H1 (cell line): Measurements from ENCODE around the gene LRRC45. TPM values are rescaled to one million over a fixed set of nuclear protein-coding genes. Genes with fewer than 3 reads are reported as not detected.

Experiments used
- TBP ChIP-seq: IDR thresholded peaks from 2 replicates; pipeline ENCODE4 v1.6.1; 2011; ENCODE audit warnings: low read depth, low read length, improper control_type of control experiment
- polyA plus RNA-seq, 7 experiments: library from polyadenylated mRNA; depleted of rRNA in 3 of 7; stranded (reverse) in 5 of 7; unstranded in 2 of 7; fragments of >200 nt in 5 of 7; fragments of 200-250 nt in 2 of 7; gene quantifications; 1 replicate in 5 of 7; 2 replicates in 1 of 7; 4 replicates in 1 of 7; pipeline versions ENCODE4 v1.2.1 to v1.2.3, GENCODE V29; 2011 to 2013; ENCODE audit warnings: missing spikeins in 2 of 7, mixed read lengths in 2 of 7
- total RNA-seq: library from RNA; stranded (reverse); fragmentation: NEBNext Ultra II Directional; extraction: Animal tissue kit (Norgen Biotek cat#: 25700); gene quantifications from 2 replicates; pipeline ENCODE4 v1.2.1, GENCODE V29; 2021

Gene LRRC45
- total and polyA plus RNA-seq, 2 of the 8 experiments (the other 6 are each of a cell fraction or from before 2014, with no cell fraction given), result 11.5 to 29.0 TPM

GRCh38 chr17:82016875-82017459 lies 6.1 kb upstream of the LRRC45 start (continued):
- TF ChIP-seq TBP, result no peak
